A549 treated with AZD2906 at 1 μM for 4 hours (cell line): ENCODE measurements around the gene NEUROG2. TPM values are rescaled to one million over a fixed set of nuclear protein-coding genes. Genes with fewer than 3 reads are reported as not detected.

Experiments
- total RNA-seq: library from RNA; stranded (reverse); fragments of 200-300 nt; extraction: Qiagen RNA extraction; gene quantifications from 5 replicates; pipeline ENCODE4 v1.2.3, GENCODE V29; 2022

NEUROG2 gene
- total RNA-seq: 0.03 TPM in 1 of 5 replicates, not detected in the others

GRCh38 chr4:112516066-112516470 lies at the start of gene NEUROG2:
TSS of gene NEUROG2 (minus strand) at chr4:112516180. CDS start at chr4:112515475, 705 bp downstream.

Other genes starting within 250 kb of the NEUROG2 start
- 3.4 to 4.3 TPM (median 4.1 TPM) in 5 replicates for gene TIFA, start 230.3 kb downstream of the NEUROG2 start, total RNA-seq
- 1.9 to 2.1 TPM (median 2.0 TPM) in 5 replicates for gene ALPK1, start 218.8 kb downstream of the NEUROG2 start, total RNA-seq
- gene ZGRF1, start 120.7 kb upstream of the NEUROG2 start, total RNA-seq: 2.8 to 3.4 TPM (median 3.2 TPM) in 5 replicates
- gene LARP7, start 121.0 kb upstream of the NEUROG2 start, total RNA-seq: 22.7 to 39.5 TPM (median 24.0 TPM) in 5 replicates